PC-3 (cell line): ENCODE results near the gene GPC3. TPM values are rescaled to one million over a fixed set of nuclear protein-coding genes. Genes with fewer than 3 reads are reported as not detected.

ENCODE experiments used
- ATAC-seq: fragments of 200-7000 bp; cut with Tn5 transposase; 2 replicates; pipeline ENCODE4 v1.9.1; 2020; ENCODE audit warnings: mild to moderate bottlenecking, moderate library complexity
- BruUV-seq: library from RNA; stranded (reverse); fragments of 400-500 nt; replicated peaks from 2 replicates; lab custom pipeline; 2021; lab: Mats Ljungman, UMichigan
- CTCF ChIA-PET: fragments of 300-600 bp; sonication (Branson Sonifier 250); formaldehyde crosslinking; loops from one replicate; lab custom pipeline; 2022; ENCODE audit warnings: antibody characterized with exemption; lab: Charles Lee
- POLR2A ChIA-PET: fragments of 300-600 bp; sonication (Branson Sonifier 250); formaldehyde crosslinking; loops from one replicate; lab custom pipeline; 2022; ENCODE audit warnings: antibody characterized with exemption; ENCODE audit not compliant: unreplicated experiment; lab: Charles Lee
- DNase-seq: peaks from one replicate; pipeline ENCODE4 v3.0.0-alpha.2; 2015
- H2AFZ ChIP-seq: fragments of 300-600 bp; sonication (generic); 2 replicates; pipeline ENCODE4 v1.6.0; 2016; ENCODE audit warnings: antibody characterized with exemption, low read length
- H3F3A ChIP-seq: fragments of 300-600 bp; sonication (generic); one replicate; pipeline ENCODE4 v1.6.0; 2017; ENCODE audit warnings: antibody characterized with exemption, low read length, control low read depth, mild to moderate bottlenecking; ENCODE audit not compliant: unreplicated experiment
- H3K27ac ChIP-seq: fragments of 300-600 bp; sonication (generic); 2 replicates; pipeline ENCODE4 v1.5.1; 2016; ENCODE audit warnings: mild to moderate bottlenecking, low read length
- H3K27me3 ChIP-seq: fragments of 300-600 bp; sonication (generic); 2 replicates; pipeline ENCODE4 v1.6.1; 2016; ENCODE audit warnings: low read length, mixed read lengths
- H3K36me3 ChIP-seq: fragments of 300-600 bp; sonication (generic); 2 replicates; pipeline ENCODE4 v1.6.1; 2016; ENCODE audit warnings: low read depth, mixed run types, low read length, mixed read lengths
- H3K4me1 ChIP-seq: fragments of 300-600 bp; sonication (generic); 2 replicates; pipeline ENCODE4 v1.5.1; 2016; ENCODE audit warnings: low read length; ENCODE audit not compliant: insufficient read depth
- H3K4me2 ChIP-seq: fragments of 300-600 bp; sonication (generic); 2 replicates; pipeline ENCODE4 v1.6.0; 2016; ENCODE audit warnings: low read length
- H3K4me3 ChIP-seq: fragments of 300-600 bp; sonication (generic); 2 replicates; pipeline ENCODE4 v1.5.1; 2016; ENCODE audit warnings: mild to moderate bottlenecking, low read length, mixed read lengths
- H3K79me2 ChIP-seq: fragments of 300-600 bp; sonication (generic); 2 replicates; pipeline ENCODE4 v1.6.1; 2017; ENCODE audit warnings: low read length, mixed read lengths
- H3K9ac ChIP-seq: fragments of 300-600 bp; sonication (generic); 2 replicates; pipeline ENCODE4 v1.6.0; 2016; ENCODE audit warnings: mild to moderate bottlenecking, low read length
- H3K9me2 ChIP-seq: fragments of 300-600 bp; sonication (generic); replicated peaks from 2 replicates; pipeline ENCODE4 v1.6.1; 2016; ENCODE audit warnings: mixed run types, low read length, mixed read lengths
- H3K9me3 ChIP-seq: fragments of 300-600 bp; sonication (generic); 2 replicates; pipeline ENCODE4 v1.6.1; 2016; ENCODE audit warnings: low read length, mixed read lengths
- H4K20me1 ChIP-seq: fragments of 300-600 bp; sonication (generic); 2 replicates; pipeline ENCODE4 v1.6.1; 2016; ENCODE audit warnings: low read length, mixed read lengths
- CTCF ChIP-seq: fragments of 300-600 bp; sonication (generic); conservative IDR thresholded peaks from 2 replicates; pipeline ENCODE4 v1.5.1; 2017; ENCODE audit warnings: antibody characterized with exemption, low read depth, mild to moderate bottlenecking, low read length
- EZH2 ChIP-seq: fragments of 300-600 bp; sonication (generic); IDR thresholded peaks from one replicate; pipeline ENCODE4 v1.6.1; 2017; ENCODE audit warnings: antibody characterized with exemption, mild to moderate bottlenecking, low read length; ENCODE audit not compliant: unreplicated experiment
- EZH2phosphoT487 ChIP-seq: fragments of 300-600 bp; sonication (generic); IDR thresholded peaks from 2 replicates; pipeline ENCODE4 v1.6.1; 2018; ENCODE audit warnings: mild to moderate bottlenecking, antibody characterized with exemption, low read length, borderline replicate concordance
- intact Hi-C: fragments of 100-400 bp; cut with micrococcal nuclease; formaldehyde crosslinking; loops from 2 replicates; pipeline ENCODE4 v1.9.0; 2023
- total RNA-seq: library from RNA; depleted of rRNA; stranded (reverse); fragments of >200 nt; gene quantifications from 2 replicates; pipeline ENCODE4 v1.2.3, GENCODE V29; 2014

Gene GPC3
- total RNA-seq, 1 experiment from 2014 or later = not detected

DNA sequence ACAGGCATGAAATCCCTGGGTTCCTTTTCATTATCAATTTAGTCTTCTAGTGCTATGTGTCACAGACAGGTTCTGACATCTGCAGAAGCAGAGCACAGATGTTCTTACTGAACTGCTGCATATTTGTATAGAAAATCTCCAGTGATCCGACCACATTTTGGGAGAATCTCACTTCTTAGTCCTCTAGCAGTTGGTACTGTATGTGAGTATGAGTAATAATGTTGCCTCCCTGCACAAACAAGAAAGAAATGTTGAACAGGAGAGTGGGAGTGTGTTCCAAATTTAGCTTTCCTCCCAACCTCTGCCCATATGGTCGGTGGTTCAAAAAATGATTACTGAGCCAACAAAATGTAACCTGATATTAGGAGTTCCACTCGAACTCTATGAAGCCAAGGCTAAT, 404.8 kb downstream of the GPC3 start:
- POLR2A ChIA-PET = no interaction called here
- no peak overlapping the region for H2AFZ ChIP-seq
- intact Hi-C loops = loop anchor here (2.0 kb wide), 1 partner anchor 58 kb away; no protein-coding TSS in a partner anchor

GRCh38 chrX:133579631-133580030, 405.8 kb downstream of the GPC3 start:
- ATAC-seq (no peak), DNase-seq (no peak)
- peaks cover 11% of the 10 kb centered on the region for H3K4me1 ChIP-seq
- H2AFZ ChIP-seq = no peak overlapping the region
- no peak overlapping the region for H3K4me3 ChIP-seq
- H3K79me2 ChIP-seq = no peaks in the 10 kb centered on the region
- TF ChIP-seq EZH2phosphoT487 (no peak), EZH2 (no peak), CTCF (no peak)
- H3K27me3 ChIP-seq = no peaks in the 10 kb centered on the region
- intact Hi-C loops = loop anchor here (2.0 kb wide), 1 partner anchor 59 kb away; no protein-coding TSS in a partner anchor
- no peak overlapping the region for H3K9ac ChIP-seq
- H3K9me3 ChIP-seq = no peaks in the 10 kb centered on the region
- H3K4me2 ChIP-seq = no peak overlapping the region
- no TSS peak for BruUV-seq
- no peaks in the 10 kb centered on the region for H3F3A ChIP-seq
- POLR2A ChIA-PET = no interaction called here
- CTCF ChIA-PET = no interaction called here
- no peaks in the 10 kb centered on the region for H4K20me1 ChIP-seq
- no peak overlapping the region for H3K27ac ChIP-seq
- no peaks in the 10 kb centered on the region for H3K36me3 ChIP-seq
- H3K9me2 ChIP-seq = no peaks in the 10 kb centered on the region

More for the DNA sequence above, 404.8 kb downstream of the GPC3 start:
- H3K27me3 ChIP-seq = no peaks in the 10 kb centered on the region
- TF ChIP-seq EZH2 = no peak
- no peak for TF ChIP-seq EZH2phosphoT487
- TF ChIP-seq CTCF = no peak
- no peak overlapping the region for H3K4me3 ChIP-seq
- CTCF ChIA-PET = no interaction called here
- H4K20me1 ChIP-seq = no peaks in the 10 kb centered on the region
- peak; percentile 38 for DNase-seq
- no peaks in the 10 kb centered on the region for H3K79me2 ChIP-seq
- H3K4me1 ChIP-seq = peaks cover 11% of the 10 kb centered on the region
- BruUV-seq = no TSS peak
- peak; percentile 84 for ATAC-seq
- H3K4me2 ChIP-seq = no peak overlapping the region
- no peaks in the 10 kb centered on the region for H3K9me3 ChIP-seq
- no peaks in the 10 kb centered on the region for H3K36me3 ChIP-seq
- no peak overlapping the region for H3K27ac ChIP-seq
- H3K9me2 ChIP-seq = no peaks in the 10 kb centered on the region
- no peaks in the 10 kb centered on the region for H3F3A ChIP-seq
- H3K9ac ChIP-seq = no peak overlapping the region

DNA sequence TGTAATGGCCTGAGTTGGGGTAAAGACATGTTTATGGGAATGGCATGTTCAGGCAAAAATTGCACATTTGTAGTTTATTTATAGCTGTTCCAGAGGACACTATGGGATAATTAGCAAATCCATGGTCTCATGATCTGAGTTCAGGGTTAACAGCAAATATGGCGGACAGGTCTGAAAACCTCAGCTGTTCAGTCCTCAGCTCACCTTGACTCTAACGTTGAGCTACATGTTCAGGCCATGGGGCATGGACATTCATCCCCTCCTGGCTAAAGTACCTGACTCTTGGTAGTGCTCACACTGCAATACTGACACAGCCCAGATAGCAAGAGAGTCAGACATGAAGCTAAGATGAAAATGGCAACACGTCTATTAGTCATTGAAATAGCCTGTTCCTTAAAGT, 408.5 kb downstream of the GPC3 start:
- intact Hi-C loops = no loop called here
- ATAC-seq (no peak), DNase-seq (no peak)
- H3K27me3 ChIP-seq = no peaks in the 10 kb centered on the region
- H3K4me3 ChIP-seq = no peak overlapping the region
- TF ChIP-seq CTCF (no peak), EZH2 (no peak), EZH2phosphoT487 (no peak)
- H3K4me2 ChIP-seq = no peak overlapping the region
- H3K79me2 ChIP-seq = no peaks in the 10 kb centered on the region
- H3K9me2 ChIP-seq = no peaks in the 10 kb centered on the region
- no peak overlapping the region for H3K27ac ChIP-seq
- BruUV-seq = no TSS peak
- peaks cover 11% of the 10 kb centered on the region for H3K4me1 ChIP-seq
- ChIA-PET POLR2A (no interaction called here), CTCF (no interaction called here)
- no peaks in the 10 kb centered on the region for H3K9me3 ChIP-seq
- H3F3A ChIP-seq = no peaks in the 10 kb centered on the region
- H4K20me1 ChIP-seq = no peaks in the 10 kb centered on the region
- H3K9ac ChIP-seq = no peak overlapping the region
- no peak overlapping the region for H2AFZ ChIP-seq
- no peaks in the 10 kb centered on the region for H3K36me3 ChIP-seq
